Fibroblast of upper back skin (primary cell): Measurements from ENCODE around the gene LMOD2.

Source experiments
- DNase-seq: peaks from one replicate; pipeline ENCODE4 v3.0.0-alpha.2; 2013

LMOD2 gene

GRCh38 chr7:123641901-123642300 lies 13.8 kb upstream of the LMOD2 start:
- DNase-seq: no peak

GRCh38 chr7:123643495-123644441 lies 11.9 kb upstream of the LMOD2 start:
- DNase-seq: peak; percentile 72

- DNase-seq: no peak
Measured at GRCh38 chr7:123645516-123645915, 10.2 kb upstream of the LMOD2 start.

- no peak for DNase-seq
Measured at GRCh38 chr7:123647106-123647730, 8.4 kb upstream of the LMOD2 start.

- no peak for DNase-seq
Measured at GRCh38 chr7:123649964-123650363, 5.7 kb upstream of the LMOD2 start.

- DNase-seq: no peak
Measured at GRCh38 chr7:123650595-123650994, 5.1 kb upstream of the LMOD2 start.

GRCh38 chr7:123652406-123652805 lies 3.3 kb upstream of the LMOD2 start:
- DNase-seq: no peak

GRCh38 chr7:123653162-123653561 lies 2.5 kb upstream of the LMOD2 start:
- no peak for DNase-seq

- no peak for DNase-seq
Measured at GRCh38 chr7:123656544-123657303, 1.1 kb downstream of the LMOD2 start.

- DNase-seq: no peak
Measured at GRCh38 chr7:123657304-123657685, 1.6 kb downstream of the LMOD2 start.

GRCh38 chr7:123658023-123658422 lies 2.4 kb downstream of the LMOD2 start:
- no peak for DNase-seq

GRCh38 chr7:123660514-123661354 lies 5.1 kb downstream of the LMOD2 start:
- no peak for DNase-seq

- DNase-seq: no peak
Measured at GRCh38 chr7:123661765-123662164, 6.1 kb downstream of the LMOD2 start.

GRCh38 chr7:123662293-123662692 lies 6.6 kb downstream of the LMOD2 start:
- DNase-seq: no peak

GRCh38 chr7:123662755-123663154 lies 7.1 kb downstream of the LMOD2 start:
- no peak for DNase-seq

GRCh38 chr7:123663200-123663599 lies 7.5 kb downstream of the LMOD2 start:
- DNase-seq: no peak

- no peak for DNase-seq
Measured at GRCh38 chr7:123665157-123665556, 9.5 kb downstream of the LMOD2 start.

GRCh38 chr7:123665896-123666295 lies 10.2 kb downstream of the LMOD2 start:
- no peak for DNase-seq

- peak; percentile 9 for DNase-seq
Measured at GRCh38 chr7:123666492-123666891, 10.8 kb downstream of the LMOD2 start.

GRCh38 chr7:123669485-123669884 lies 13.8 kb downstream of the LMOD2 start:
- DNase-seq: no peak

GRCh38 chr7:123673137-123673732 lies 17.6 kb downstream of the LMOD2 start:
- DNase-seq: no peak

- DNase-seq: no peak
Measured at GRCh38 chr7:123673752-123674398, 18.2 kb downstream of the LMOD2 start.
